Transverse colon (tissue), 4 donors: ENCODE measurements around the gene APOB. TPM values are rescaled to one million over a fixed set of nuclear protein-coding genes. Genes with fewer than 3 reads are reported as not detected.

Experiments used
- DNase-seq: peaks from one replicate; pipeline ENCODE4 v3.0.0-alpha.2; 2019
- H3K27ac ChIP-seq, 4 donors: fragments of 200-600 bp; sonication (generic); 2 replicates each; pipeline ENCODE4 v1.5.1; 2016 to 2018; ENCODE audit warnings: inconsistent platforms in 4 of 4
- H3K27me3 ChIP-seq: fragments of 200-600 bp; sonication (generic); 2 replicates; pipeline ENCODE4 v1.5.1; 2017; ENCODE audit warnings: inconsistent platforms
- H3K36me3 ChIP-seq, 4 donors: fragments of 200-600 bp; sonication (generic); 2 replicates each; pipeline ENCODE4 v1.5.1; 2017 to 2019; ENCODE audit warnings: inconsistent platforms in 4 of 4
- H3K4me1 ChIP-seq, 4 donors: fragments of 200-600 bp; sonication (generic); 2 replicates each; pipeline ENCODE4 v1.5.1; 2017 to 2020; ENCODE audit warnings: inconsistent platforms in 4 of 4
- H3K4me3 ChIP-seq, 4 donors: fragments of 200-600 bp; sonication (generic); 1 replicate in 1 of 4; 2 replicates in 3 of 4; pipeline versions ENCODE4 v1.5.1 to v1.6.1; 2017 to 2019; ENCODE audit warnings: inconsistent platforms in 4 of 4
- H3K9me3 ChIP-seq, 2 donors: fragments of 200-600 bp; sonication (generic); 2 replicates each; pipeline ENCODE4 v1.5.1; 2017 to 2019; ENCODE audit warnings: inconsistent platforms in 2 of 2
- EP300 ChIP-seq: sonication (generic); formaldehyde crosslinking; IDR thresholded peaks from one replicate; pipeline ENCODE4 v1.6.1; 2017; ENCODE audit warnings: antibody characterized with exemption, low read depth
- POLR2A ChIP-seq: fragments of 450-650 bp; IDR thresholded peaks from one replicate; pipeline ENCODE4 v1.6.1; 2016; ENCODE audit warnings: antibody characterized with exemption, mild to moderate bottlenecking, moderate library complexity
- POLR2AphosphoS5 ChIP-seq, 3 donors: sonication (generic); formaldehyde crosslinking; IDR thresholded peaks; one replicate each; pipeline ENCODE4 v1.6.1; 2016; ENCODE audit warnings: antibody characterized with exemption in 3 of 3
- WGBS, 2 donors: methylation state at CpG; one replicate each; pipeline ENCODE4 v1.1.5; 2018; ENCODE audit warnings: low coverage in 1 of 2; 5-methylcytosine and 5-hydroxymethylcytosine counted together
- in situ Hi-C, 4 donors: fragments of 200-750 bp; cut with MboI; loops; one replicate each; pipeline versions ENCODE4 v1.15.0 to v1.15.1; 2017; ENCODE audit warnings: low sequenced_read_pairs in 3 of 4, low pct_ligation_motif_present in 1 of 4, low pct_unique_long_range_greater_than_20kb in 1 of 4
- intact Hi-C: fragments of 100-400 bp; cut with DNase I; formaldehyde crosslinking; loops from one replicate; pipeline ENCODE4 v1.15.1; 2023; ENCODE audit warnings: low total_unique reads
- total RNA-seq, 4 donors: library from RNA; depleted of rRNA; stranded (reverse); fragments of >200 nt; gene quantifications; one replicate each; pipeline ENCODE4 v1.1.0, GENCODE V29; 2016
- TF ChIP-seq, protein P1 (sequence below), 5 experiments: fragments of 200-600 bp in 3 of 5; fragments of 450-650 bp in 2 of 5; sonication (generic) in 3 of 5; IDR thresholded peaks; 1 replicate in 2 of 5; 2 replicates in 3 of 5; pipeline ENCODE4 v1.5.1; 2016 to 2017; ENCODE audit warnings: antibody characterized with exemption in 5 of 5, inconsistent platforms in 3 of 5, mild to moderate bottlenecking in 2 of 5, moderate library complexity in 1 of 5

Gene APOB
- total RNA-seq, 4 donors from 2014 or later = 0.55 to 0.95 (median 0.67) TPM

DNA sequence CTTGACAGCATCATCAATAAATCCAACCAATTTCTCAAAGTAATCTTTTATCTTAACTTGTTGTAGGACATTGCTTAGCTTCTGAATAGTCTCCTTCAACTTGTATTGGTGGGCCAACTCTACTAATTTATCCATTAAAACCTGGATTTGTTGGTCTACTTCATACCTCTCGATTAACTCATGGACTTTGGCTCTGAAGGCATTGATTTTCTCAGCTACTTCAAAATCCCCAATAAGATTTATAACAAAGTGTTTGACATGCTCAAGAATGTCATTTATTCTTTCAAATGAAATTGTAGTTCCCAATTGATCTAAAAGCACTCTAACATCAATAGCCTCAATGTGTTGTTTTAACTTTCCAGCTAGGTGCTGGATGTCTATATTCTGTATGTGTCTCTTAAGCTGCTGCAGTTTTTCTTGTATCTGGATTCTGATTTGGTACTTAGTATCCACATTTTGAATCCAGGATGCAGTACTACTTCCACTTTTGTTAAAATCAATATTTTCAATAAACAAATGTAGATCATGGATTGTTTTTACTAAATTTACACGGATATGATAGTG, 34.1 kb downstream of the APOB start:
- intact Hi-C loops = no loop called here
- Histone ChIP-seq H3K4me3 (no peak overlapping the region), H3K9me3 (no peaks in the 10 kb centered on the region), H3K27ac (no peak overlapping the region), H3K27me3 (no peaks in the 10 kb centered on the region), H3K4me1 (no peaks in the 10 kb centered on the region), H3K36me3 (no peaks in the 10 kb centered on the region)
- 51 to 70% methylated on average over 2 of the region's 2 CpGs for WGBS, 2 donors
- TF ChIP-seq POLR2AphosphoS5 (IDR thresholded peaks at IDR 0.05) (no peak), POLR2A (no peak)
- in situ Hi-C loops = loop anchor here in 1 of 4 donors (25.0 kb wide), 1 partner anchor 103 kb away; the partner anchor contains the start of gene TDRD15
- no peak for DNase-seq

DNA sequence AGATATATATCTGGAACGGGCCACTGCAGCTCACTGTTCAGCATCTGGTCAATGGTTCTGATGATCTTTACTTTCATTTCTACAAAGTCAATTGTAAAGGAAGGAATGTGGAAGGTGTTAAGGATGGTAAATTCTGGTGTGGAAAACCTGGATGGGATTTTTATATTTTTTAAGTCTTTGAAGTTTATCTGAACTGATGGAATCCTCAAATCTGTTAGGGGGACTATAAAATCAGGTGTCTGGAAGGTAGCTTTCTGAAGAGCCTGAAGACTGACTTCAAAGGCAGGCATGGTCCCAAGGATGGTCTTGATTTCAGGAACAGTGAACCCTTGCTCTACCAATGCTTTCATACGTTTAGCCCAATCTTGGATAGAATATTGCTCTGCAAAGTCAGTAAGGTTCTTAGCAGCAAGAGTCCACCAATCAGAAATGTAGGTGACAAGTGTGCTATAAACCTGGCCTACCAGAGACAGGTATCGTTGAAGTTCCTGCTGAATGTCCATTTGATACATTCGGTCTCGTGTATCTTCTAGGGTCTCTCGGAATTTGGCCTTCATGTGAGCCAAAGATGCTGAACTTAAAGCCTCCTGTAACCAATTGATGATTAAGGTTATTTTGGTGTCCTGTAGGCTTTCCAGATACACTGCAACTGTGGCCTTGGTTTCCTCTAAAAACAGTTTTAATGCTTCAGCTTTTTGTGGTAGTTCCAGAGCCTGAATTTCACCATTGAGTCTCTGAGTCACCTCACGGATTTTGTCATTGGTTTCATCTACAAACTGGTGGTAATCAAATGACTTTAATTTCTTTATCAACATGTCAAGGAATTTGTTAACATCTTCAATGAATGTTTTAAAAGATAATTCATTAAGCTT, 34.8 kb downstream of the APOB start:
- TF ChIP-seq, protein P1, sequence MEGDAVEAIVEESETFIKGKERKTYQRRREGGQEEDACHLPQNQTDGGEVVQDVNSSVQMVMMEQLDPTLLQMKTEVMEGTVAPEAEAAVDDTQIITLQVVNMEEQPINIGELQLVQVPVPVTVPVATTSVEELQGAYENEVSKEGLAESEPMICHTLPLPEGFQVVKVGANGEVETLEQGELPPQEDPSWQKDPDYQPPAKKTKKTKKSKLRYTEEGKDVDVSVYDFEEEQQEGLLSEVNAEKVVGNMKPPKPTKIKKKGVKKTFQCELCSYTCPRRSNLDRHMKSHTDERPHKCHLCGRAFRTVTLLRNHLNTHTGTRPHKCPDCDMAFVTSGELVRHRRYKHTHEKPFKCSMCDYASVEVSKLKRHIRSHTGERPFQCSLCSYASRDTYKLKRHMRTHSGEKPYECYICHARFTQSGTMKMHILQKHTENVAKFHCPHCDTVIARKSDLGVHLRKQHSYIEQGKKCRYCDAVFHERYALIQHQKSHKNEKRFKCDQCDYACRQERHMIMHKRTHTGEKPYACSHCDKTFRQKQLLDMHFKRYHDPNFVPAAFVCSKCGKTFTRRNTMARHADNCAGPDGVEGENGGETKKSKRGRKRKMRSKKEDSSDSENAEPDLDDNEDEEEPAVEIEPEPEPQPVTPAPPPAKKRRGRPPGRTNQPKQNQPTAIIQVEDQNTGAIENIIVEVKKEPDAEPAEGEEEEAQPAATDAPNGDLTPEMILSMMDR (IDR thresholded peaks at IDR 0.05) = no peak
- no peak for TF ChIP-seq EP300
- TF ChIP-seq POLR2AphosphoS5 (IDR thresholded peaks at IDR 0.05) = no peak
- TF ChIP-seq POLR2A = no peak
- intact Hi-C loops (no loop called here), in situ Hi-C loops (loop anchor here in 1 of 4 donors (25.0 kb wide), 1 partner anchor 103 kb away; the partner anchor contains the start of gene TDRD15)
- Histone ChIP-seq H3K4me1 (no peaks in the 10 kb centered on the region), H3K27ac (no peak overlapping the region), H3K9me3 (no peaks in the 10 kb centered on the region), H3K36me3 (no peaks in the 10 kb centered on the region), H3K27me3 (no peaks in the 10 kb centered on the region), H3K4me3 (no peak overlapping the region)
- no peak for DNase-seq
- WGBS, 2 donors = 84 to 90% methylated on average over 7 of the region's 7 CpGs

DNA sequence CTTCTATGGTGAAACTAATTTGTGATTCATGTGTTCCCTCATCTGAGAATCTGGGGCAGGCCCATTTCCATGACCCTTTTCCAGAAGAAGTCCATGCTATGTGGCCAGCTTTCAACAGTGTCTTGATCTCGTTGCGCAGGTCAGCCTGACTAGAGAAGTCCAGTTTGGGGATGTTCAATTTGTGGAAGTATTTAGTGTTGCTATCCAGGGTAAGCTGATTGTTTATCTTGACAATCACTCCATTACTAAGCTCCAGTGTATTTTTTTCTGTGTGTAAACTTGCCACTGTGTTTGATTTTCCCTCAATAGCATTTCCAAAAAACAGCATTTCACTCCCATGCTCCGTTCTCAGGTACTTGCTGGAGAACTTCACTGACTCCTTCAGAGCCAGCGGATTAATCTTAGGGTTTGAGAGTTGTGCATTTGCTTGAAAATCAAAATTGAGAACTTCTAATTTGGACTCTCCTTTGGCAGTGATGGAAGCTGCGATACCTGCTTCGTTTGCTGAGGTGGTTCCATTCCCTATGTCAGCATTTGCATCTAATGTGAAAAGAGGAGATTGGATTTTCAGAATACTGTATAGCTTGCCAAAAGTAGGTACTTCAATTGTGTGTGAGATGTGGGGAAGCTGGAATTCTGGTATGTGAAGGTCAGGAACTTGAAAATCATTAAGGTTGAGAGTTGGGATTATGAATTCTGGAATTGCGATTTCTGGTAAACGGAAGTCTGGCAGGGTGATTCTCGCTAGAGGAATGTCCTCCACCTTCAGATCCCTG, 35.7 kb downstream of the APOB start:
- no peak overlapping the region for H3K27ac ChIP-seq
- H3K36me3 ChIP-seq = no peaks in the 10 kb centered on the region
- H3K4me1 ChIP-seq = no peaks in the 10 kb centered on the region
- no peaks in the 10 kb centered on the region for H3K27me3 ChIP-seq
- TF ChIP-seq POLR2A (no peak), POLR2AphosphoS5 (IDR thresholded peaks at IDR 0.05) (no peak), EP300 (no peak)
- TF ChIP-seq, protein P1 (IDR thresholded peaks at IDR 0.05) = no peak
- WGBS, 2 donors = 90 to 92% methylated on average over 5 to 9 of the region's 9 CpGs
- DNase-seq = no peak
- in situ Hi-C loops (loop anchor here in 1 of 4 donors (25.0 kb wide), 1 partner anchor 104 kb away; the partner anchor contains the start of gene TDRD15), intact Hi-C loops (no loop called here)
- H3K4me3 ChIP-seq = no peak overlapping the region
- H3K9me3 ChIP-seq = no peaks in the 10 kb centered on the region

GRCh38 chr2:21007129-21008013, 36.5 kb downstream of the APOB start:
- H3K27me3 ChIP-seq = no peaks in the 10 kb centered on the region
- intact Hi-C loops (no loop called here), in situ Hi-C loops (loop anchor here in 1 of 4 donors (25.0 kb wide), 1 partner anchor 105 kb away; the partner anchor contains the start of gene TDRD15)
- H3K4me3 ChIP-seq = no peak overlapping the region
- TF ChIP-seq EP300 (no peak), POLR2A (no peak), POLR2AphosphoS5 (IDR thresholded peaks at IDR 0.05) (no peak)
- TF ChIP-seq, protein P1 (IDR thresholded peaks at IDR 0.05) = no peak
- WGBS, 2 donors = 58 to 68% methylated on average over 8 of the region's 8 CpGs
- no peak for DNase-seq
- no peak overlapping the region for H3K27ac ChIP-seq
- H3K9me3 ChIP-seq = no peaks in the 10 kb centered on the region
- no peaks in the 10 kb centered on the region for H3K36me3 ChIP-seq
- H3K4me1 ChIP-seq = no peaks in the 10 kb centered on the region
